A549 (cell line): ENCODE results near the gene PRPS1. TPM values are rescaled to one million over a fixed set of nuclear protein-coding genes. Genes with fewer than 3 reads are reported as not detected.
"Not testable (repeated sequence)": the region's sequence is repeated elsewhere in the genome, so short reads cannot be mapped to it uniquely, and the experiment has no call there.

Source experiments
- ATAC-seq, 2 experiments: fragments of 200-7000 bp in 1 of 2; fragments of >200 bp in 1 of 2; cut with Nextera tagmentation in 1 of 2; cut with Tn5 transposase in 1 of 2; 3 replicates each; pipeline versions ENCODE4 v1.8.0 to v1.9.1; 2018 to 2020; ENCODE audit warnings: mild to moderate bottlenecking in 1 of 2, moderate library complexity in 1 of 2
- CTCF ChIA-PET: fragments of 300-600 bp; sonication (Branson Sonifier 250); formaldehyde crosslinking; extraction: SDS; loops from one replicate; lab custom pipeline; 2021; ENCODE audit warnings: antibody characterized with exemption, inconsistent platforms; lab: Yijun Ruan, JAX
- POLR2A ChIA-PET: fragments of 350-600 bp; formaldehyde crosslinking; extraction: SDS; loops from one replicate; lab custom pipeline; 2021; ENCODE audit warnings: antibody characterized with exemption, inconsistent platforms; lab: Yijun Ruan, JAX
- DNase-seq, 2 experiments: peaks; one replicate each; pipeline versions ENCODE4 v3.0.0 to v3.0.0-alpha.2; 2011 to 2016; ENCODE audit warnings: low read depth in 1 of 2, low spot score in 1 of 2
- FAIRE-seq: peaks from 2 replicates; lab custom pipeline; 2011; peaks lifted over from hg19 to GRCh38; lab: Jason Lieb, UNC
- H3K27ac ChIP-seq, 2 experiments: fragments of >200 bp; sonication (Bioruptor Twin); formaldehyde crosslinking; 3 replicates each; pipeline ENCODE4 v1.5.1; 2016 to 2017
- H3K4me1 ChIP-seq: fragments of >200 bp; sonication (Bioruptor Twin); formaldehyde crosslinking; 3 replicates; pipeline ENCODE4 v1.6.1; 2016
- H3K4me2 ChIP-seq: fragments of >200 bp; sonication (Bioruptor Twin); formaldehyde crosslinking; 3 replicates; pipeline ENCODE4 v1.6.1; 2016
- H3K4me3 ChIP-seq: fragments of >200 bp; sonication (Bioruptor Twin); formaldehyde crosslinking; 3 replicates; pipeline ENCODE4 v1.5.1; 2016
- H3K9me3 ChIP-seq: fragments of >200 bp; sonication (Bioruptor Twin); formaldehyde crosslinking; 3 replicates; pipeline ENCODE4 v1.6.1; 2016
- BHLHE40 ChIP-seq: IDR thresholded peaks from 2 replicates; pipeline ENCODE4 v1.6.1; 2012; ENCODE audit warnings: low read depth, low read length, inconsistent platforms
- CHD4 ChIP-seq: fragments of 200-600 bp; sonication (generic); IDR thresholded peaks from 2 replicates; pipeline ENCODE4 v1.6.1; 2016; ENCODE audit warnings: antibody characterized with exemption, mild to moderate bottlenecking, borderline replicate concordance
- EHF ChIP-seq: fragments of 250-450 bp; sonication (Bioruptor Pico); IDR thresholded peaks from 2 replicates; pipeline ENCODE4 v1.5.0; 2020; ENCODE audit warnings: mild to moderate bottlenecking
- FOXS1 ChIP-seq: fragments of 250-450 bp; sonication (Bioruptor Pico); IDR thresholded peaks from 2 replicates; pipeline ENCODE4 v1.5.0; 2020; ENCODE audit warnings: mild to moderate bottlenecking, moderate library complexity
- GATA3 ChIP-seq: IDR thresholded peaks from 2 replicates; pipeline ENCODE4 v1.6.1; 2012; ENCODE audit warnings: borderline replicate concordance
- MAFK ChIP-seq: fragments of 450-650 bp; IDR thresholded peaks from 2 replicates; pipeline ENCODE4 v1.6.1; 2014; ENCODE audit not compliant: partially characterized antibody
- MAZ ChIP-seq: fragments of 150-350 bp; IDR thresholded peaks from 2 replicates; pipeline ENCODE4 v1.6.1; 2014; ENCODE audit warnings: antibody characterized with exemption, low read depth, low read length, borderline replicate concordance
- MYC ChIP-seq: IDR thresholded peaks from 2 replicates; pipeline ENCODE4 v1.6.1; 2012; ENCODE audit warnings: mild to moderate bottlenecking, inconsistent platforms, low read length, improper control_type of control experiment, borderline replicate concordance
- RAD21 ChIP-seq, 2 experiments: fragments of >200 bp in 1 of 2; sonication (Bioruptor Twin) in 1 of 2; formaldehyde crosslinking in 1 of 2; IDR thresholded peaks in 1 of 2; conservative IDR thresholded peaks in 1 of 2; 2 replicates in 1 of 2; 3 replicates in 1 of 2; pipeline ENCODE4 v1.6.1; 2012 to 2018; ENCODE audit warnings: inconsistent platforms in 1 of 2
- RNF2 ChIP-seq: fragments of 200-600 bp; sonication (generic); IDR thresholded peaks from 2 replicates; pipeline ENCODE4 v1.6.1; 2016; ENCODE audit warnings: low read depth, mild to moderate bottlenecking, antibody characterized with exemption, moderate library complexity, borderline replicate concordance
- SMC3 ChIP-seq: fragments of >200 bp; sonication (Bioruptor Twin); formaldehyde crosslinking; IDR thresholded peaks from 3 replicates; pipeline ENCODE4 v1.6.1; 2018; ENCODE audit warnings: inconsistent platforms
- ZFP36 ChIP-seq: fragments of 450-650 bp; IDR thresholded peaks from 2 replicates; pipeline ENCODE4 v1.6.1; 2014; ENCODE audit warnings: borderline replicate concordance; ENCODE audit not compliant: partially characterized antibody
- WGBS: methylation state at CpG from one replicate; pipeline ENCODE4 v1.1.6; 2017; ENCODE audit errors: missing lambda C conversion rate; 5-methylcytosine and 5-hydroxymethylcytosine counted together
- polyA plus RNA-seq, 4 experiments: library from polyadenylated mRNA; depleted of rRNA in 3 of 4; stranded (reverse); fragments of >200 nt; fragmentation: RNase III in 1 of 4; extraction: RNeasy Plus Mini Kit Qiagen cat#74134 plus additional on column Dnase treatment in 1 of 4; gene quantifications; 2 replicates in 3 of 4; 3 replicates in 1 of 4; pipeline ENCODE4 v1.2.3, GENCODE V29; 2011 to 2017
- TF ChIP-seq, protein P1 (sequence below): fragments of 150-350 bp; IDR thresholded peaks from 2 replicates; pipeline ENCODE4 v1.6.1; 2014; ENCODE audit warnings: low read depth, mild to moderate bottlenecking, low read length
- TF ChIP-seq, protein P2 (sequence below): IDR thresholded peaks from 2 replicates; pipeline ENCODE4 v1.6.1; 2012
- TF ChIP-seq, protein P3 (sequence below): IDR thresholded peaks from 2 replicates; pipeline ENCODE4 v1.6.1; 2012
- TF ChIP-seq, protein P4 (sequence below): fragments of 450-650 bp; IDR thresholded peaks from 2 replicates; pipeline ENCODE4 v1.6.1; 2014; ENCODE audit warnings: antibody characterized with exemption
- TF ChIP-seq, protein P5 (sequence below): fragments of 200-600 bp; sonication (generic); IDR thresholded peaks from 2 replicates; pipeline ENCODE4 v1.6.1; 2016; ENCODE audit warnings: antibody characterized with exemption, mild to moderate bottlenecking, moderate library complexity

PRPS1 gene
- polyA plus RNA-seq, 2 of the 4 experiments (the other 2 are of a cell fraction): 121 to 140 TPM

DNA sequence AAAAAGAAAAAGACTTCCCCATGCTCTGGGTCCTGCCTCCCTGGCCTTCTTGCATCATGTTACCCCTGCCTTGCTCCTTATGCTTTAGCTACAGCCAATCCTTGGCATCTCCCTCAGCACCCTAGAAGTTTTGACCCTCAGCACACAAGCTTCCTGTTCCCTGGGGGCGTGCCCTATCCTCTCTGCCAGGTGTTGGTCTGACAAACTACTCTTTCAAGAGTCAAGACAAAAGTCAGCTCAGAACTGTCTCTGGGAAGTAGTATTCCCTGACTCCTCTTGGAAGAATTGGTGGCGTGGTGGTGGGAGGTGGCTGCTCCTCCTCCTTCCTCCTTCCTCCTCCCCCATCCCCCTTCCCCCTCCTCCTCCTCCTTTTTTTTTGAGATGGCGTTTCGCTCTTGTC lies 41.0 kb downstream of the PRPS1 start:
- ChIA-PET POLR2A (interaction anchor here (1.4 kb wide), 1 partner anchor 48 kb away, joined by 3 read pairs; no protein-coding TSS in a partner anchor), CTCF (interaction anchor here (0.6 to 16.6 kb wide), 3 partner anchors 10 to 805 kb away, joined by 3 to 236 read pairs (median 8); partner anchors contain the start of genes NCBP2L and TSC22D3)
- H3K27ac ChIP-seq: no peak overlapping the region
- no peak for FAIRE-seq
- TF ChIP-seq MAFK (no peak), MAZ (no peak), BHLHE40 (no peak), FOXS1 (CRISPR knock-in tag) (no peak), EHF (CRISPR knock-in tag) (no peak)
- TF ChIP-seq, protein P1, sequence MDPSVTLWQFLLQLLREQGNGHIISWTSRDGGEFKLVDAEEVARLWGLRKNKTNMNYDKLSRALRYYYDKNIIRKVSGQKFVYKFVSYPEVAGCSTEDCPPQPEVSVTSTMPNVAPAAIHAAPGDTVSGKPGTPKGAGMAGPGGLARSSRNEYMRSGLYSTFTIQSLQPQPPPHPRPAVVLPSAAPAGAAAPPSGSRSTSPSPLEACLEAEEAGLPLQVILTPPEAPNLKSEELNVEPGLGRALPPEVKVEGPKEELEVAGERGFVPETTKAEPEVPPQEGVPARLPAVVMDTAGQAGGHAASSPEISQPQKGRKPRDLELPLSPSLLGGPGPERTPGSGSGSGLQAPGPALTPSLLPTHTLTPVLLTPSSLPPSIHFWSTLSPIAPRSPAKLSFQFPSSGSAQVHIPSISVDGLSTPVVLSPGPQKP: no peak
- TF ChIP-seq, all 56 proteins: peak for 0
- no peak overlapping the region for H3K4me3 ChIP-seq
- DNase-seq: no peak
- peaks cover 17% of the 10 kb centered on the region for H3K4me1 ChIP-seq
- no peak overlapping the region for H3K4me2 ChIP-seq
- 82% methylated on average over 3 of the region's 4 CpGs for WGBS
- no peak for ATAC-seq
- no peaks in the 10 kb centered on the region for H3K9me3 ChIP-seq

DNA sequence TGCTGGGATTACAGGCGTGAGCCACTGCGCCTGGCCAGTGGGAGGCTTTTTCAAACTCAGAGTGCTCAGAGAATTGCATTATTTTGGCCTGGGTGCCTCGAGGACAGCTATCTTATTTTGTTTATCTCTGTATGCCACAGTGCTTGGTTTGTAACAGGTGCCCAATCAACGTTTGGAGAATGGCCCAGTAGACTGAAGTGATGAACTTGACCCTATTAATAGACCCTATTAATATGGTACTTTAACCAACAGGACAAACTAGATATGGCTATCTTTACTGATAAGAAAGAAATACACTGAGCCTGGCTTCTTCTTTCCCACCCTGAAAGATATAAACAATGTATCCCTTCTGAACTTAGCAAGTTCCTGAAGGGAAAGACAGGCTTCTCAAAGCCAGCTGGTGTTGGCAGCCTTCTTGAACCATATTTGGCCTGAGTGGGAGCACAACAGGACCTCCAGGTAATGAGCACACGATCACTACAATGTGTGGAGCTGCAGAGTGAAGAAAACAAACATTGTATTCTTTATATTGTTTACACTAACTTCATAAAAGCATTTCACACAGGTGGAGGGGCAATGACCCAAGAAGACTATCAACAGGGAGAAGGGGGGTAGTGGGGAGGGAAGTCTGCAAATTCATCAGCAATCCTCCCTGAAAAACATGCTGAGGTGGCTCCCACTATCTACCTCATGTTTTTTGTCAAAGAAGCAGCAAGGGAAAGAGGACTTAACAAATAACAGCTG lies 41.7 kb downstream of the PRPS1 start:
- CTCF ChIA-PET: interaction anchor here (0.6 to 16.6 kb wide), 4 partner anchors 10 to 806 kb away, joined by 3 to 236 read pairs (median 38); partner anchors contain the start of genes NCBP2L and TSC22D3

DNA sequence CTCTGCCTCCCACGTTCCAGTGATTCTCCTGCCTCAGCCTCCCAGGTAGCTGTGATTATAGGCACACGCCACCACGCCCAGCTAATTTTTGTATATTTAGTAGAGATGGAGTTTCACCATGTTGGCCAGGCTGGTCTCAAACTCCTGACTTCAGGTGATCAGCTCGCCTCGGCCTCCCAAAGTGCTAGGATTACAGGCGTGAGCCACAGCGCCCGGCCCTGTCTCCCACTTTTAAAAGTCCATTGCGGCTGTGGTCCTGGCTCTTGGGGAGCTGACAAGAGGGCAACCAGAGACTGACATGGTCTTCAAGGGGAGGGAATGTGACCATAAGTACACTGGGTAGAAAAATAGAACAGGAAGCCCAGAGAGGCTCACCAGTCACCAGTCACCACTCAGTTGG lies 42.9 kb downstream of the PRPS1 start:
- POLR2A ChIA-PET, H3K9me3 ChIP-seq, DNase-seq: not testable (repeated sequence)

More for the DNA sequence above, 41.7 kb downstream of the PRPS1 start:
- FAIRE-seq (no peak), DNase-seq (no peak), ATAC-seq (no peak)
- POLR2A ChIA-PET: interaction anchor here (1.4 kb wide), 1 partner anchor 47 kb away, joined by 3 read pairs; no protein-coding TSS in a partner anchor
- WGBS: 58% methylated on average over 5 of the region's 5 CpGs
- Histone ChIP-seq H3K4me2 (no peak overlapping the region), H3K27ac (no peak overlapping the region), H3K4me3 (no peak overlapping the region), H3K9me3 (no peaks in the 10 kb centered on the region), H3K4me1 (peaks cover 25% of the 10 kb centered on the region)
- TF ChIP-seq, protein P2, sequence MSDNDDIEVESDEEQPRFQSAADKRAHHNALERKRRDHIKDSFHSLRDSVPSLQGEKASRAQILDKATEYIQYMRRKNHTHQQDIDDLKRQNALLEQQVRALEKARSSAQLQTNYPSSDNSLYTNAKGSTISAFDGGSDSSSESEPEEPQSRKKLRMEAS: no peak
- TF ChIP-seq GATA3 (no peak), CHD4 (no peak), ZFP36 (no peak), MAZ (no peak), EHF (CRISPR knock-in tag) (no peak), MYC (no peak), MAFK (no peak)
- TF ChIP-seq, protein P3, sequence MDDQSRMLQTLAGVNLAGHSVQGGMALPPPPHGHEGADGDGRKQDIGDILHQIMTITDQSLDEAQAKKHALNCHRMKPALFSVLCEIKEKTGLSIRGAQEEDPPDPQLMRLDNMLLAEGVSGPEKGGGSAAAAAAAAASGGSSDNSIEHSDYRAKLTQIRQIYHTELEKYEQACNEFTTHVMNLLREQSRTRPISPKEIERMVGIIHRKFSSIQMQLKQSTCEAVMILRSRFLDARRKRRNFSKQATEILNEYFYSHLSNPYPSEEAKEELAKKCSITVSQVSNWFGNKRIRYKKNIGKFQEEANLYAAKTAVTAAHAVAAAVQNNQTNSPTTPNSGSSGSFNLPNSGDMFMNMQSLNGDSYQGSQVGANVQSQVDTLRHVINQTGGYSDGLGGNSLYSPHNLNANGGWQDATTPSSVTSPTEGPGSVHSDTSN: no peak

DNA sequence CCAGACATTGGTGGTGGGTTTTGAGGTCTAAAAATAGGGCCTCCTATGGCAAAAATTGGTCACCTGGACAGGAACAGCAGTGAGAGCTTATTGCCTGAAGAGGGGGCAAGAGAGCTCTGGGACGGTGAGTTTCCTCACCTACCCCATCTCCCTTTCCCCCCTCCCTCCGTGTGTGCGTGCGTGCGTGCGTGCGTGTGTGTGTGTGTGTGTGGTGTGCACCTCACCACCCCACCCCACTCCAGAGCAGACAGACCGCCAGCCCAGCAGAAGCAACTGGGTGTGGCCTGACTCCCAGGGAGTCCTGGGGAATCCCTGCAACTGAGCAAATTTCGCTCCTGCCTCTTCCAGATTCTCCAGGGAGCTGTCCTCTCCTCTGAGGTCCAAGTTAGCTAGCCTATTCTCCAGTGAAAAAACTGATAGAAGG lies 44.7 kb downstream of the PRPS1 start:
- peak; percentile 42 to 54 for ATAC-seq
- DNase-seq: peak; percentile 31 to 86
- WGBS: 5% methylated on average over 3 of the region's 9 CpGs
- FAIRE-seq: no peak
- peak overlapping the region; percentile 96 for H3K4me2 ChIP-seq
- peak overlapping the region; percentile 34 to 73; a peak in 4 of 6 replicates for H3K27ac ChIP-seq
- POLR2A ChIA-PET: interaction anchor here (0.5 to 6.1 kb wide), 6 partner anchors 39 to 652 kb away, joined by 3 to 57 read pairs (median 3); partner anchors contain the start of gene TSC22D3
- no peak overlapping the region; the same call in 2 of the 3 replicates for H3K4me3 ChIP-seq
- H3K4me1 ChIP-seq: peaks cover 40% of the 10 kb centered on the region
- no peaks in the 10 kb centered on the region for H3K9me3 ChIP-seq
- CTCF ChIA-PET: interaction anchor here (0.6 to 6.7 kb wide), 39 partner anchors 8 to 1773 kb away, joined by 3 to 92 read pairs (median 4); partner anchors contain the start of genes NCBP2L and TSC22D3
- TF ChIP-seq RAD21 (conservative IDR thresholded peaks at IDR 0.05 in 1 of 2, IDR thresholded peaks at IDR 0.05 in 1 of 2) (peak; percentile 76), RNF2 (no peak), SMC3 (peak; percentile 76)
- TF ChIP-seq, protein P1: no peak
- TF ChIP-seq, protein P4, sequence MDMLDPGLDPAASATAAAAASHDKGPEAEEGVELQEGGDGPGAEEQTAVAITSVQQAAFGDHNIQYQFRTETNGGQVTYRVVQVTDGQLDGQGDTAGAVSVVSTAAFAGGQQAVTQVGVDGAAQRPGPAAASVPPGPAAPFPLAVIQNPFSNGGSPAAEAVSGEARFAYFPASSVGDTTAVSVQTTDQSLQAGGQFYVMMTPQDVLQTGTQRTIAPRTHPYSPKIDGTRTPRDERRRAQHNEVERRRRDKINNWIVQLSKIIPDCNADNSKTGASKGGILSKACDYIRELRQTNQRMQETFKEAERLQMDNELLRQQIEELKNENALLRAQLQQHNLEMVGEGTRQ: no peak
- TF ChIP-seq, protein P5, sequence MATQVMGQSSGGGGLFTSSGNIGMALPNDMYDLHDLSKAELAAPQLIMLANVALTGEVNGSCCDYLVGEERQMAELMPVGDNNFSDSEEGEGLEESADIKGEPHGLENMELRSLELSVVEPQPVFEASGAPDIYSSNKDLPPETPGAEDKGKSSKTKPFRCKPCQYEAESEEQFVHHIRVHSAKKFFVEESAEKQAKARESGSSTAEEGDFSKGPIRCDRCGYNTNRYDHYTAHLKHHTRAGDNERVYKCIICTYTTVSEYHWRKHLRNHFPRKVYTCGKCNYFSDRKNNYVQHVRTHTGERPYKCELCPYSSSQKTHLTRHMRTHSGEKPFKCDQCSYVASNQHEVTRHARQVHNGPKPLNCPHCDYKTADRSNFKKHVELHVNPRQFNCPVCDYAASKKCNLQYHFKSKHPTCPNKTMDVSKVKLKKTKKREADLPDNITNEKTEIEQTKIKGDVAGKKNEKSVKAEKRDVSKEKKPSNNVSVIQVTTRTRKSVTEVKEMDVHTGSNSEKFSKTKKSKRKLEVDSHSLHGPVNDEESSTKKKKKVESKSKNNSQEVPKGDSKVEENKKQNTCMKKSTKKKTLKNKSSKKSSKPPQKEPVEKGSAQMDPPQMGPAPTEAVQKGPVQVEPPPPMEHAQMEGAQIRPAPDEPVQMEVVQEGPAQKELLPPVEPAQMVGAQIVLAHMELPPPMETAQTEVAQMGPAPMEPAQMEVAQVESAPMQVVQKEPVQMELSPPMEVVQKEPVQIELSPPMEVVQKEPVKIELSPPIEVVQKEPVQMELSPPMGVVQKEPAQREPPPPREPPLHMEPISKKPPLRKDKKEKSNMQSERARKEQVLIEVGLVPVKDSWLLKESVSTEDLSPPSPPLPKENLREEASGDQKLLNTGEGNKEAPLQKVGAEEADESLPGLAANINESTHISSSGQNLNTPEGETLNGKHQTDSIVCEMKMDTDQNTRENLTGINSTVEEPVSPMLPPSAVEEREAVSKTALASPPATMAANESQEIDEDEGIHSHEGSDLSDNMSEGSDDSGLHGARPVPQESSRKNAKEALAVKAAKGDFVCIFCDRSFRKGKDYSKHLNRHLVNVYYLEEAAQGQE: no peak

More for the DNA sequence above, 42.9 kb downstream of the PRPS1 start:
- not testable (repeated sequence) for H3K4me2 ChIP-seq, ATAC-seq, H3K27ac ChIP-seq, FAIRE-seq, H3K4me3 ChIP-seq
- 92% methylated on average over 9 of the region's 9 CpGs for WGBS
- CTCF ChIA-PET: interaction anchor here (0.6 to 16.6 kb wide), 4 partner anchors 11 to 157 kb away, joined by 3 to 236 read pairs (median 38); partner anchors contain the start of genes NCBP2L and TSC22D3
- peaks cover 33% of the 10 kb centered on the region for H3K4me1 ChIP-seq
